Stimulated activated CD4-positive, alpha-beta T cell treated with anti-CD3 and anti-CD28 coated beads, Interleukin-1b, Interleukin-23, amount 100 ng/mL, for 48 hours (primary cell): ENCODE data around the gene CRACR2A.

ENCODE experiments used
- DNase-seq: peaks from one replicate; pipeline ENCODE4 v3.0.0-alpha.2; 2020

The CRACR2A gene

GRCh38 chr12:3614806-3615466 is 138.0 kb downstream of the CRACR2A start:
- DNase-seq = no peak

DNA sequence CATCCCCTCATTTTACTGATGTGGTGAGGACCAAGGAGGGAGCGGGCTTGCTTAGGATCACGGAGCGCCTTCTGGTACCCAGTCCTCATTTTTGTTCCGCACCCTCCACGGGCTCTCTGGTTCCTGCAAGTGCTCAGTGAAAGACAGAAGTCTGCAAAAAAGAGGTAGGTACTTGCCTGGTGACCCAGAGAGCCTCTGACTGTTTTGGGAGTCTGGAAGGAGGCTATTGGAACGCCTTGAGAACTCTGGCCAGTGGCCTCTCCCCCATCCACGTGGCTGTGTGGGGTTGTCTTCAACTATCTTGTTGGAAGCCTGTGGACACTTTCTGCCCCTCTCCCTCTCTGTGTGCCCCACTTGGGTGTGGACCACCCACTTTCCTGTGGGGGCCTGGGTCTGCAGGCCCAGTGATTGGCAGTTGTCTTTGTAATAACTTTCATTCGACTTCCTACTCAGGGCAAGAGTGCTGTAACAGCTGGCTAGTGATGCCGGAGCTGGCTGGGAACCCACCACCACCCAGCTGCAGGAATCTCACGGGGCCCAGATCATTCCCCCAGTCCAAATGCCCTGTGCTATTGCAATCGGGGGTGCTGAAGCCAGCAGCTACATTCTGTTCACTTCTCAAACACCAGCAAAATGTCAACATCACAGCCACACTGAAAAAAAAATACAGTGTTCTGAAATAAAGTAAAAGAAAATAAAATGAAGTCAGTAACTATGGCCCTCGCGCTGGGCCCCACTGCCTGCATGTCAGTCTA is 139.1 kb downstream of the CRACR2A start:
- DNase-seq = no peak

GRCh38 chr12:3611860-3612703 is 140.8 kb downstream of the CRACR2A start:
- no peak for DNase-seq

GRCh38 chr12:3607821-3608220 is 145.1 kb downstream of the CRACR2A start:
- no peak for DNase-seq

GRCh38 chr12:3607039-3607720 is 145.7 kb downstream of the CRACR2A start:
- no peak for DNase-seq

- no peak for DNase-seq
These were observed 146.8 kb downstream of the CRACR2A start for GRCh38 chr12:3606128-3606527.

GRCh38 chr12:3605692-3606091 is 147.2 kb downstream of the CRACR2A start:
- DNase-seq = no peak

GRCh38 chr12:3604748-3605586 is 147.9 kb downstream of the CRACR2A start:
- DNase-seq = no peak

- no peak for DNase-seq
These were observed 148.6 kb downstream of the CRACR2A start for GRCh38 chr12:3604286-3604685.

GRCh38 chr12:3603576-3603975 is 149.3 kb downstream of the CRACR2A start:
- no peak for DNase-seq

DNA sequence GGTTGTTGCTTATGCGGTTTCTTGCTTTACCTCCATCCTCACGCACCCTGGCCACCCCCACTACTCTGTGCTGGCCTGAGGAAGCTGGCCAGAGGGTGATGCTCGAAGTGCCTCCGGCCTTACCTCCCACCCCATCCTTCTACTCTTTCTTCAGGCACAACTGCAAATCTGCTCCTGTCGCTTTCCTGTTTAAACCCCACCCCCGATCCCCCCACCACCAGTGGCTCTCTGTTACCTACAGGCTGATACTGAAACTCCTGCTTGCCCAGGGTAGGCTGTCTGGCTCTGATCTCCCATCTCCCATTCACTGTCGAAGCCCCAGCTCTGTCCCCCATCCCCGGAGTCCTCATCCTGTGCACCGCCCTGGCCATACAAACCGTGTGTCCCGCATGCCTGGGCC is 150.4 kb downstream of the CRACR2A start:
- no peak for DNase-seq

DNA sequence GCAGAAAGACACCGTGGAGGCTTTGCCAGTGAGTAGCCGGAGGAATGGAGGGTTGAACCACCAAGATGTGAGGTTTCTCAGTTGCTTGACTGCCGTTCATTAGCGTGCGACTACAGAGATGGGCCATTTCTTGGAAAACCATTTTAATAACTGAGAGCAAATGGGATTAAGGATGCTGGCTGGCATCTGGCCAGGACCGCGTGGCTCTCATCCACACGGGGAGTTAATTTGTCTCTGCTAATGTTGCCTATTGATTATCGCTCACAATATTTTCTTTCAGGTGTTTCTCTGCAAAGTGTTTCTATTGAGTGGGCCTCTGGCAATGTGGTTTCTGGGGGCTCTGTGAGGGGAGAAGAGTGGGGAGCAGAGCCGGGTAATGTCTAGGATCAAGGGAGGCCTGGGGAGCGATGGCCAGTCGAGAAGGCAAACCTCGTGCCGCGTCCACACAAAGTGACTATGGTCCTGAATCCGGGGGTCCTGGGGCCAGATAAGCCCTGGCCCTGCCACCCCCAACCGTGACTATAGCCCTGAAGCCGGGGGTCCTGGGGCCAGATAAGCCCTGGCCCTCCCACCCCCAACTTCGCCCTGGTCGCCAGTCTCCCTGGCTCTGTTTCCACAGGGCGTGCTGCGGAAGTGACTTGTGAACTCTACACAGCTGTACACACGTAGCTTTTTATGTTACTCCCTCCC is 151.3 kb downstream of the CRACR2A start:
- no peak for DNase-seq

GRCh38 chr12:3600951-3601350 is 152.0 kb downstream of the CRACR2A start:
- no peak for DNase-seq

GRCh38 chr12:3600039-3600720 is 152.7 kb downstream of the CRACR2A start:
- DNase-seq = no peak

- no peak for DNase-seq
These were observed 153.7 kb downstream of the CRACR2A start for GRCh38 chr12:3598896-3599860.

GRCh38 chr12:3597526-3598210 is 155.2 kb downstream of the CRACR2A start:
- no peak for DNase-seq

DNA sequence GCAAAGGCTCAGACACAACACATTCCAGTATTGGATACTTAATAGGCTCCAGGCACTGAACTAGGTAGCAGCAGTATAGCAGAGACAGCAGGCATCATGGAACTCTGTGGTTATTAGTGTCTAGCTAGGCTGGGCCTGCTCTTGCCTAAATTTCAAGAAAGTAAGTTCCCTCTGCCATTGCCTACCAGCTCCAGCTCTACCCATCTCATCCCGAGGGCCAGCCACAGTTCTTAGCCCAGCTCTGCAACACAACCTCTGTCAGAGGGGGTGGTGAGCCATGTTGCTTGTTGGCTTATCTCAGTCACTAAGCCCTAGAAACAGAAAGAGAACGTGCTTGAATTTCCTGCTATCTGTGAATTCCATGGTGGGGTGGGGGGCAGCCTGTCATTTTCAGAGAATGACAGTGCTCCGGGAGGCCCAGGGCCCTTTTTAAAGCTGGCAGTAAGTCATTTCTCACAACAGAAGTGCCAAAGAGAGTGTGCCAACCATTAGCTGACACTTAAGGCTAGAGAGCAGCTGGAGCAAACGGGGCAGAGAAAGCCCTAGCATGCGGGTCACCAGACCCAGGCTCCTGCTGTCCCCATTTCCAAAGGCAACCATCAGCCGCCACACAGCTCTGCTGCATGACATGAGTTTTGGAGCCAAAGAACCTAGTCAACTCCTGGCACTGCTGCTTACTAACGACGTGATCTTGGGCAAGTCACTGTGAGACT is 156.1 kb downstream of the CRACR2A start:
- no peak for DNase-seq

GRCh38 chr12:3595721-3596120 is 157.2 kb downstream of the CRACR2A start:
- DNase-seq = no peak
